Duodenal mucosa (tissue), 2 donors: ENCODE measurements around the gene SLC35F4.
"Not testable (repeated sequence)": the region's sequence is repeated elsewhere in the genome, so short reads cannot be mapped to it uniquely, and the experiment has no call there.

Experiments used
- H3K27ac ChIP-seq: one replicate; pipeline ENCODE4 v1.7.0; 2013; ENCODE audit warnings: low read depth, low read length
- H3K27me3 ChIP-seq, 2 donors: one replicate each; pipeline ENCODE4 v1.7.0; 2013; ENCODE audit warnings: low read length in 2 of 2, control low read depth in 1 of 2; ENCODE audit not compliant: insufficient read depth in 2 of 2, control insufficient read depth in 1 of 2
- H3K36me3 ChIP-seq, 2 donors: one replicate each; pipeline ENCODE4 v1.7.0; 2013; ENCODE audit warnings: low read length in 2 of 2, control low read depth in 1 of 2; ENCODE audit not compliant: insufficient read depth in 2 of 2, control insufficient read depth in 1 of 2
- H3K4me1 ChIP-seq, 2 donors: one replicate each; pipeline ENCODE4 v1.7.0; 2013; ENCODE audit warnings: low read length in 2 of 2, control low read depth in 1 of 2; ENCODE audit not compliant: insufficient read depth in 2 of 2, control insufficient read depth in 1 of 2
- H3K4me3 ChIP-seq, 2 donors: one replicate each; pipeline ENCODE4 v1.7.0; 2013; ENCODE audit warnings: low read length in 2 of 2, low read depth in 1 of 2
- H3K9ac ChIP-seq, 2 donors: one replicate each; pipeline ENCODE4 v1.7.0; 2013; ENCODE audit warnings: low read length in 2 of 2, low read depth in 1 of 2
- H3K9me3 ChIP-seq, 2 donors: one replicate each; pipeline ENCODE4 v1.7.0; 2013; ENCODE audit warnings: low read length in 2 of 2, control low read depth in 1 of 2; ENCODE audit not compliant: control insufficient read depth in 1 of 2

SLC35F4 gene

DNA sequence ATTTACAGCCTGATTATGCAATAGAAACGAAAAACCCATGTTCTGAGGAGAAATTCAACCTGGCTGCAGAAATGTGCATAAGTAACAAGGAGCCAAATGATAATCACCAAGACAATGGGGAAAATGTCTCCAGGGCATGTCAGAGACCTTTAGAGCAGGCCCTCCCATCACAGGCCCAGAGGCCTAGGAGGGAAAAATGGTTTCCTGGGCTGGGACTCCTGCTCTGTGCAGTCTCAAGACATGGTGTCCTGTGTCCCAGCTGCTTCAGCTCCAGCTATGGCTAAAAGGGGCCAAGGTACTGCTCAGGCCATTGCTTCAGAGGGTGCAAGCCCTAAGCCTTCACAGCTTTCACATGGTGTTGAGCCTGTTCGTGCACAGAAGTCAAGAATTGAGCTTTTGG is 156.0 kb downstream of the SLC35F4 start:
- Histone ChIP-seq H3K36me3 (no peaks in the 10 kb centered on the region), H3K27me3 (no peaks in the 10 kb centered on the region), H3K27ac (no peak overlapping the region), H3K9ac (no peak overlapping the region), H3K9me3 (peaks cover 0 to 7% of the 10 kb centered on the region in 2 donors), H3K4me1 (no peaks in the 10 kb centered on the region), H3K4me3 (no peak overlapping the region)

DNA sequence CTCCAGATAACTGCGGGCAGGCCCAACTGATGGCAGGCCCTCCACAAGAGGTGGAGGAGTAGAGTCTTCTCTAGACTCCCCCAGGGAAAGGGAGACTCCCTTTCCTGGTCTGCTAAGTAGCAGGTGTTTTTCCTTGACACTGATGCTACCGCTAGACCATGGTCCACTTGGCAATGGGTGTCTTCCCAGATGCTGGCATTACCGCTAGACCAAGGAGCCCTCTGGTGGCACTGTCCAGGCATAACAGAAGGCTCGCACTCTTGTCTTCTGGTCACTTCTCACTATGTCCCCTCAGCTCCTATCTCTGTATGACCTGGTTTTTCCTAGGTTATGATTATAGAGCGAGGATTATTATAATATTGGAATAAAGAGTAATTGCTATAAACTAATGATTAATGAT is 156.8 kb downstream of the SLC35F4 start:
- not testable (repeated sequence) for H3K27me3 ChIP-seq, H3K4me3 ChIP-seq, H3K9me3 ChIP-seq, H3K4me1 ChIP-seq, H3K27ac ChIP-seq, H3K9ac ChIP-seq, H3K36me3 ChIP-seq

DNA sequence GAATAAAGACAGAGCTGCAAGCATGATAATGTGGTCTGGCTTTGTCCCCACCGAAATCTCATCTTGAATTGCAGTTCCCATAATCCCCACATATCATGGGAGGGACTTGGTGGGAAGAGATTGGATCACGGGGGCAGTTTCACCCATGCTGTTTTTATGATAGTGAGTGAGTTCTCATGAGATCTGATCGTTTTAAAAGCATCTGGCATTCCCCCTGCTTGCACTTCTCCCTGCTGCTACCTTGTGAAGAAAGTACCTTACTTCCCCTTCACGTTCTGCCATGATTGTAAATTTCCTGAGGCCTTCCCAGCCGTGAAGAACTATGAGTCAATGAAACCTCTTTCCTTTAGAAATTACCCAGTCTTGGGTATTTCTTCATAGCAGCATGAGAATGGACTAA is 158.7 kb downstream of the SLC35F4 start:
- no peaks in the 10 kb centered on the region for H3K36me3 ChIP-seq
- no peak overlapping the region for H3K4me3 ChIP-seq
- no peak overlapping the region for H3K9ac ChIP-seq
- no peaks in the 10 kb centered on the region for H3K4me1 ChIP-seq
- no peak overlapping the region for H3K27ac ChIP-seq
- H3K9me3 ChIP-seq = peaks cover 0 to 7% of the 10 kb centered on the region in 2 donors
- H3K27me3 ChIP-seq = no peaks in the 10 kb centered on the region

DNA sequence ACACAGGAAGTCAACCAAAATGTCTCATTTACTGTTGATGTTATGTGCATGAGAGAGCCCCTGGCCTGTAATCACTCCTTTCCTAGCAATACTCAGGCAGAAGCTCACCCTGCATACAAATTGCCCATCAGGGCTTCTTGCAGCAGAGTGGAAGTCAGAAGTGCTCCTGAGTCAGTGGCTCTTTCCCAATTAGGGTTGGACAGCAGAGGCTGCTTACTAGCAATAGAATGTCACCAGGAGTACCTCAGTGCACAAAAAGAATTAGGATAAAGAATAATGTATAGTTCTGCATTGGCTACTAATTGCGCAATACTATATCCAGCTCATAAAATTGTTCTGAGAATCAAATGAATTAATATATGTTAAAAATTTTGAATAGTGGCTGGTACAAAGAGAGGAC is 161.1 kb downstream of the SLC35F4 start:
- Histone ChIP-seq H3K9me3 (no peaks in the 10 kb centered on the region), H3K27ac (no peak overlapping the region), H3K9ac (no peak overlapping the region), H3K27me3 (no peaks in the 10 kb centered on the region), H3K36me3 (no peaks in the 10 kb centered on the region), H3K4me1 (no peaks in the 10 kb centered on the region), H3K4me3 (no peak overlapping the region)

DNA sequence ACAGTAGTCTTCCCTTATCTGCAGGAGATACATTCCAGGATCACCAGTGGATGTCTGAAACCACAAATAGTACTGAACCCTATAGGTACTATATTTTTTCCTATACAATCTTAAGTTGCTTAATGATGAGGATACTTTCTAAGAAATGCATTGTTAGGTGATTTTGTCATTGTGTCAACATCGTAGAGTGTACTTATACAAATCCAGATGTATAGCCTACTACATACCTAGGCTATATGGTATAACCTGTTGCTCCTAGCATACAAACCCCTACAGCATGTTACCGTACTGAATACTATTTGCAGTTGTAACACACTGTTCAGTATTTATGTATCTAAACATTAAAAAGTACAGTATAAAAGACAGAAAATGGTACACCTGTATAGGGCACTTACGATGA is 165.9 kb downstream of the SLC35F4 start:
- H3K9me3 ChIP-seq = no peaks in the 10 kb centered on the region
- H3K36me3 ChIP-seq = no peaks in the 10 kb centered on the region
- H3K4me3 ChIP-seq = no peak overlapping the region
- H3K4me1 ChIP-seq = no peaks in the 10 kb centered on the region
- H3K9ac ChIP-seq = no peak overlapping the region
- no peak overlapping the region for H3K27ac ChIP-seq
- no peaks in the 10 kb centered on the region for H3K27me3 ChIP-seq

DNA sequence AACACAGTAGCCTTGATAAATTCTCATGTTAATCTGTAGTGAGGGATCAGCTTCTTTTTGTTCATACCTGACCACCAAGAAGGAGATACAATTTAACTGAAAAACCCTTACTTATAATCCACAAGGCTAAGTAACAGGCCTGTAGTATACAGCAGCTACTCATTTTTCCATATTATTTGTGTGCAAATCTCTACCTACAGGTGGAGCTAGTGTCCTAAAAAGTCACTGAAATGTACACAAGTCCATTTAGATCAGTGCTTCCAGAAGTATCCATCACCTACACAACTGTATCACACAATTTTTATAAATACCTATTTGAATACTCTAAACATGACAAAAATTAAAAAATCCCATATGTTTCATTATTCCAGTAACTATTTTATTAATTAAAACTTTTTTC is 173.2 kb downstream of the SLC35F4 start:
- H3K36me3 ChIP-seq = no peaks in the 10 kb centered on the region
- no peaks in the 10 kb centered on the region for H3K9me3 ChIP-seq
- H3K9ac ChIP-seq = no peak overlapping the region
- no peaks in the 10 kb centered on the region for H3K27me3 ChIP-seq
- H3K27ac ChIP-seq = no peak overlapping the region
- H3K4me1 ChIP-seq = no peaks in the 10 kb centered on the region
- H3K4me3 ChIP-seq = no peak overlapping the region

DNA sequence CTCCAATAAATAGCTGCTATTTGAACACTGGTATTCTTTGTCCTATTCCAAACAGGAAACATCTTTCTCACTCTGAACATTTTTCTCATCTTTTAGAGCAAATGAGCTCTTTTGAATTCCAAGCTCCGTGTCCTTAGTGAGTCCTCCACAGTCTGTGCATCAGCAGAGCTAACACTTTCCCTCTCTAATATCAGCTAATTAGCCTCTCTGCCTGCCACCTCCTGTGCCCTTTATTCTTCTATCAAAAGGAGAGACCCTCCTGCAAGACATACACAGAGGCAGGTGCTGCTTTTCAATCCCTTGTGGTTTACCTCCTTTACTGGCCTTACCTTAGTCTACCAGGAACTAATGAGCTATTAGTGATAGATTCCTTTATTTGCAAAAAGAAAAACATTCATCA is 178.5 kb downstream of the SLC35F4 start:
- H3K9ac ChIP-seq = no peak overlapping the region
- no peak overlapping the region for H3K4me3 ChIP-seq
- H3K36me3 ChIP-seq = no peaks in the 10 kb centered on the region
- H3K9me3 ChIP-seq = no peaks in the 10 kb centered on the region
- H3K27me3 ChIP-seq = no peaks in the 10 kb centered on the region
- H3K4me1 ChIP-seq = no peaks in the 10 kb centered on the region
- H3K27ac ChIP-seq = no peak overlapping the region

DNA sequence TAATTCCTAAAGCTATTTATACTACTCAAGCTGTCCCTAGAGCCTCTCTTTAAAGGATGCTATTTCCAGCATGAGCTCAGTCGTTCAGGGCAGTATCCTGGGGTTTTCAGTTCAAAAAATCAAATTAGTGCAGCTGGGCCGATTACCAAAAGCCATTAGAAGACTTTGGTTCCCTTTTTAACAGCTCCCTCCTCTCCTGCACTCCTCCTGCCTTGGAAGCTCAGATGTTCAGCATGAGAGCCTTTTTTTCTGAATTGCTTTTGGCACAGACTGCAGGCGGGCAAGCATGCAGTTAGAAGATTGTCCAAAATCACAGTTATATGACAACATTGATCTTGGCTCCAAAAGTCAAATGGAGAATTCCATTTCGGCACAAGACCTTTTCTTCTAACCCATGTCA is 179.6 kb downstream of the SLC35F4 start:
- Histone ChIP-seq H3K27ac (no peak overlapping the region), H3K4me3 (no peak overlapping the region), H3K9ac (no peak overlapping the region), H3K36me3 (no peaks in the 10 kb centered on the region), H3K9me3 (no peaks in the 10 kb centered on the region), H3K4me1 (no peaks in the 10 kb centered on the region), H3K27me3 (no peaks in the 10 kb centered on the region)

DNA sequence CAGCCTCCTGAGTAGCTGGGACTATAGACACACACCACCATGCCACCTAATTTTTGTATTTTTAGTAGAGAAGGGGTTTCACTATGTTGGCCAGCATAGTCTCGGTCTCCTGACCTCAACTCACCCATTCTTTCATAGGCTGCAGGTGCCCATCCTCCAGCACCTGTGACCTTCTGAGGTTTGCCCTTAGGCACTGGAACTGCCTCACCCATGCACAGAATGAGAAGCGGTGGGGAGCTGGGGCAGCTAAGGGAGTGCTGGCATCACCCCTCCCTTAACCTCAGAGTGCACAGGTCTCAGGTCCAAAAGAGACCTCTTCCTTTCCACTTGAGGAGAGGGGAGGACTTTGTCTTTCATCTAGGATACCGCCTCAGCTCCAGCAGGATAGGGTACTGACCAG is 194.9 kb downstream of the SLC35F4 start:
- no peak overlapping the region for H3K9ac ChIP-seq
- H3K4me1 ChIP-seq = no peaks in the 10 kb centered on the region
- H3K9me3 ChIP-seq = no peaks in the 10 kb centered on the region
- no peaks in the 10 kb centered on the region for H3K36me3 ChIP-seq
- H3K27me3 ChIP-seq = no peaks in the 10 kb centered on the region
- no peak overlapping the region for H3K27ac ChIP-seq
- H3K4me3 ChIP-seq = no peak overlapping the region

DNA sequence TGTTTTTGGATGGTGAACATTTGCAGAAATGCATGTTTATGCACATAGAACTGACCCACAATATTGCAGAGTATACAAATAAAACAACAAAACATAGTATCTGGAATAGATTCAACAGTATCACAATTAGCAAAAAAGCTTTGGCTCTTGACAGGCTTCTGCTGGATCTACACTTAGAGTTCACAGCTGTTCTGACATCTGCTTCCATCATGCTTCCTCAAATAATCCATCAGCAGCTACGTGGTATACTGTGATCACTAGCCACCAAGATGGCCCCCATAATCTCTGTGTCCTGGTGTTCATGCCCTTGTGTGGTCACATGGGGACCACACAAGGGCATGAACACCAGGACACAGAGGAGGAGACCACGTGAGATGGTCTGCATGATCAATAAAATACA is 205.7 kb downstream of the SLC35F4 start:
- no peaks in the 10 kb centered on the region for H3K27me3 ChIP-seq
- H3K36me3 ChIP-seq = no peaks in the 10 kb centered on the region
- no peaks in the 10 kb centered on the region for H3K9me3 ChIP-seq

DNA sequence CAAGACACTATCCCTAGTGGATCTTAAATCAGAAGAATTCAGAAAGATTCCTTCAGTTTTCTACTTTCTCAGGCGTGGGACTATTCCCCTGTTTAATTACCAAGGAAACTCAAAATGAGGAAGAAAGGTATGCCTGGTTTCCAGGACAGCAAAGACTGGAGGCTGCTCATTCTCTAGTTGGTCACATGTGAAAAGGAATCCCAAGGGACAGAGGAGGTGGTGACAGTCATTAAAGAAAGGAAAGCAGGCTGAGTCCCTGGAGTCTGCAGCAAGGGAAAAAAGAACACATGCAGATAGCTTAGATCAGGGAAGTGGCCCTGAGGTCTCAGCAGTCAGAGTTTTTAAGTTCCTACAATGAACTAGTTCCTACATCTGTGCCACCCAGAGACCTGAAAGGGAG is 206.8 kb downstream of the SLC35F4 start:
- H3K27ac ChIP-seq = no peak overlapping the region
- H3K4me1 ChIP-seq = no peaks in the 10 kb centered on the region
- no peak overlapping the region for H3K9ac ChIP-seq
- no peaks in the 10 kb centered on the region for H3K9me3 ChIP-seq
- H3K4me3 ChIP-seq = no peak overlapping the region
- H3K27me3 ChIP-seq = no peaks in the 10 kb centered on the region
- no peaks in the 10 kb centered on the region for H3K36me3 ChIP-seq

More for the DNA sequence above, 205.7 kb downstream of the SLC35F4 start:
- H3K4me1 ChIP-seq = no peaks in the 10 kb centered on the region
- H3K9ac ChIP-seq = no peak overlapping the region
- no peak overlapping the region for H3K27ac ChIP-seq
- no peak overlapping the region for H3K4me3 ChIP-seq
